ENCODE data around the gene ZSCAN10.
A peak's percentile ranks its signal among the peaks of the same experiment; 100 is the strongest.

Gene ZSCAN10

DNA sequence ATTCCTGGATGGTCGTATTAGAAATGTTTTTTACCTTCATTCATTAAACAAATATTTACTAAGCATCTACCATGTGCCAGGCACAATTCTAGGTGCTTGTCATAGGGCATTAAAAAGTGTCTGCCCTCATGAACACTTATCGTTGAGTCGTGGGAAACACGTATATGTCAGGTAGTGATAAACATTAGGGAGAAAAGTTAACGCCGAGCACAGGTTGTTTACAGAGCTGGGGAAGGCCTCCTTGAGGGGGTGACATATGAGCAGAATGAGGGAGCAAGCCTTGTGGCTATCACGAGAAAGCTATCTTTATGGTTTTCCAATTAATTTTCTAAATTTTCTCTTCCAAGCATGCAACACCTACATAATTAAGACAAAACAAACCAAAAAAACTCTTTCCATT is 34.8 kb upstream of the ZSCAN10 start:
- no peak for TF ChIP-seq SPI1 (IDR thresholded peaks at IDR 0.05; ENCODE audit: borderline replicate concordance, low read depth)
- TF ChIP-seq, protein P1, sequence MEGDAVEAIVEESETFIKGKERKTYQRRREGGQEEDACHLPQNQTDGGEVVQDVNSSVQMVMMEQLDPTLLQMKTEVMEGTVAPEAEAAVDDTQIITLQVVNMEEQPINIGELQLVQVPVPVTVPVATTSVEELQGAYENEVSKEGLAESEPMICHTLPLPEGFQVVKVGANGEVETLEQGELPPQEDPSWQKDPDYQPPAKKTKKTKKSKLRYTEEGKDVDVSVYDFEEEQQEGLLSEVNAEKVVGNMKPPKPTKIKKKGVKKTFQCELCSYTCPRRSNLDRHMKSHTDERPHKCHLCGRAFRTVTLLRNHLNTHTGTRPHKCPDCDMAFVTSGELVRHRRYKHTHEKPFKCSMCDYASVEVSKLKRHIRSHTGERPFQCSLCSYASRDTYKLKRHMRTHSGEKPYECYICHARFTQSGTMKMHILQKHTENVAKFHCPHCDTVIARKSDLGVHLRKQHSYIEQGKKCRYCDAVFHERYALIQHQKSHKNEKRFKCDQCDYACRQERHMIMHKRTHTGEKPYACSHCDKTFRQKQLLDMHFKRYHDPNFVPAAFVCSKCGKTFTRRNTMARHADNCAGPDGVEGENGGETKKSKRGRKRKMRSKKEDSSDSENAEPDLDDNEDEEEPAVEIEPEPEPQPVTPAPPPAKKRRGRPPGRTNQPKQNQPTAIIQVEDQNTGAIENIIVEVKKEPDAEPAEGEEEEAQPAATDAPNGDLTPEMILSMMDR (IDR thresholded peaks at IDR 0.05; ENCODE audit: insufficient read depth, low read length): no peak
- no peak for TF ChIP-seq GABPA (IDR thresholded peaks at IDR 0.05; ENCODE audit: low read depth)
- no peak for TF ChIP-seq POLR2AphosphoS5 (IDR thresholded peaks at IDR 0.05; ENCODE audit: low read depth)
- TF ChIP-seq, protein P2, sequence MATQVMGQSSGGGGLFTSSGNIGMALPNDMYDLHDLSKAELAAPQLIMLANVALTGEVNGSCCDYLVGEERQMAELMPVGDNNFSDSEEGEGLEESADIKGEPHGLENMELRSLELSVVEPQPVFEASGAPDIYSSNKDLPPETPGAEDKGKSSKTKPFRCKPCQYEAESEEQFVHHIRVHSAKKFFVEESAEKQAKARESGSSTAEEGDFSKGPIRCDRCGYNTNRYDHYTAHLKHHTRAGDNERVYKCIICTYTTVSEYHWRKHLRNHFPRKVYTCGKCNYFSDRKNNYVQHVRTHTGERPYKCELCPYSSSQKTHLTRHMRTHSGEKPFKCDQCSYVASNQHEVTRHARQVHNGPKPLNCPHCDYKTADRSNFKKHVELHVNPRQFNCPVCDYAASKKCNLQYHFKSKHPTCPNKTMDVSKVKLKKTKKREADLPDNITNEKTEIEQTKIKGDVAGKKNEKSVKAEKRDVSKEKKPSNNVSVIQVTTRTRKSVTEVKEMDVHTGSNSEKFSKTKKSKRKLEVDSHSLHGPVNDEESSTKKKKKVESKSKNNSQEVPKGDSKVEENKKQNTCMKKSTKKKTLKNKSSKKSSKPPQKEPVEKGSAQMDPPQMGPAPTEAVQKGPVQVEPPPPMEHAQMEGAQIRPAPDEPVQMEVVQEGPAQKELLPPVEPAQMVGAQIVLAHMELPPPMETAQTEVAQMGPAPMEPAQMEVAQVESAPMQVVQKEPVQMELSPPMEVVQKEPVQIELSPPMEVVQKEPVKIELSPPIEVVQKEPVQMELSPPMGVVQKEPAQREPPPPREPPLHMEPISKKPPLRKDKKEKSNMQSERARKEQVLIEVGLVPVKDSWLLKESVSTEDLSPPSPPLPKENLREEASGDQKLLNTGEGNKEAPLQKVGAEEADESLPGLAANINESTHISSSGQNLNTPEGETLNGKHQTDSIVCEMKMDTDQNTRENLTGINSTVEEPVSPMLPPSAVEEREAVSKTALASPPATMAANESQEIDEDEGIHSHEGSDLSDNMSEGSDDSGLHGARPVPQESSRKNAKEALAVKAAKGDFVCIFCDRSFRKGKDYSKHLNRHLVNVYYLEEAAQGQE (IDR thresholded peaks at IDR 0.05; ENCODE audit: insufficient replicate concordance, low read depth): no peak
- DNase-seq (ENCODE audit: low read depth in 1 of 2, low spot score in 1 of 2): no peak
- Histone ChIP-seq H3K27me3 (ENCODE audit: insufficient read depth, poor library complexity, severe bottlenecking) (no peaks in the 10 kb centered on the region), H3K4me3 (replicated peaks; ENCODE audit: insufficient read depth, low read length) (peak overlapping the region; percentile 97), H3K27ac (replicated peaks) (peak overlapping the region; percentile 92)

DNA sequence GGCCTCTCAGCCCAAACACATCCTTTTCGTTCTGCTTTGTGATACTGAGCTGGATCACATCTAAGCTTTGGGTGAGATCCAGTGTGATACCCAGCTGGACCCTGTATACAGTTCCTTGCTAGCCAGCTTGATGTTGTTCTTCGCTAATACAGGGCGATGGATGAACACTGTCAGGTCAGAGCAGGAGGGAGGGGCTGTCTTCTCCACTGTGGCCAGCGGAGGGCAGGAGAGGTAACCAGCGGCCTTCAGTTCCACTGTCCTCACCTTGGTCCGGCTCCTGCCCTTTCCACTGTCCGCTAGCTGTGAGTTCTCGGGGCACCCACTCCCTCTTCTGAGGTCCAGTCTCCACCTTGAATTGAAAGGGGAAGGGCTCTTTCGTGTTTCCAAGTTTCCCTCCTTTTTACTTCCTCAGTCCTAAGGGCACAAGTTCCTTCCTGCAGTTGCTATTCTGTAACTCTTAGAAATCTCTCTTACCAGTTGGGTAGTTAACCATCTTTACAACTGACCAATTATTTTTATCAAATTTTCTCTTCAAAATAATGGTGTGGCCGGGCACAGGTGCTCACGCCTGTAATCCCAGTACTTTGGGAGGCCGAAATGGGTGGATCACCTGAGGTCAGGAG is 32.8 kb upstream of the ZSCAN10 start:
- peak; percentile 57 to 64 for DNase-seq (ENCODE audit: low read depth in 1 of 2, low spot score in 1 of 2)
- no peak overlapping the region for H3K4me3 ChIP-seq (replicated peaks; ENCODE audit: insufficient read depth, low read length)
- H3K27me3 ChIP-seq (ENCODE audit: insufficient read depth, poor library complexity, severe bottlenecking): no peaks in the 10 kb centered on the region
- TF ChIP-seq SPI1 (IDR thresholded peaks at IDR 0.05; ENCODE audit: borderline replicate concordance, low read depth) (peak; percentile 18; the same call in 1 of the 2 replicates), POLR2AphosphoS5 (IDR thresholded peaks at IDR 0.05; ENCODE audit: low read depth) (no peak), GABPA (IDR thresholded peaks at IDR 0.05; ENCODE audit: low read depth) (no peak)
- TF ChIP-seq, protein P2 (IDR thresholded peaks at IDR 0.05; ENCODE audit: insufficient replicate concordance, low read depth): no peak
- TF ChIP-seq, protein P1 (IDR thresholded peaks at IDR 0.05; ENCODE audit: insufficient read depth, low read length): peak; percentile 39
- peak overlapping the region; percentile 16; the same call in 1 of the 2 replicates for H3K27ac ChIP-seq (replicated peaks)

DNA sequence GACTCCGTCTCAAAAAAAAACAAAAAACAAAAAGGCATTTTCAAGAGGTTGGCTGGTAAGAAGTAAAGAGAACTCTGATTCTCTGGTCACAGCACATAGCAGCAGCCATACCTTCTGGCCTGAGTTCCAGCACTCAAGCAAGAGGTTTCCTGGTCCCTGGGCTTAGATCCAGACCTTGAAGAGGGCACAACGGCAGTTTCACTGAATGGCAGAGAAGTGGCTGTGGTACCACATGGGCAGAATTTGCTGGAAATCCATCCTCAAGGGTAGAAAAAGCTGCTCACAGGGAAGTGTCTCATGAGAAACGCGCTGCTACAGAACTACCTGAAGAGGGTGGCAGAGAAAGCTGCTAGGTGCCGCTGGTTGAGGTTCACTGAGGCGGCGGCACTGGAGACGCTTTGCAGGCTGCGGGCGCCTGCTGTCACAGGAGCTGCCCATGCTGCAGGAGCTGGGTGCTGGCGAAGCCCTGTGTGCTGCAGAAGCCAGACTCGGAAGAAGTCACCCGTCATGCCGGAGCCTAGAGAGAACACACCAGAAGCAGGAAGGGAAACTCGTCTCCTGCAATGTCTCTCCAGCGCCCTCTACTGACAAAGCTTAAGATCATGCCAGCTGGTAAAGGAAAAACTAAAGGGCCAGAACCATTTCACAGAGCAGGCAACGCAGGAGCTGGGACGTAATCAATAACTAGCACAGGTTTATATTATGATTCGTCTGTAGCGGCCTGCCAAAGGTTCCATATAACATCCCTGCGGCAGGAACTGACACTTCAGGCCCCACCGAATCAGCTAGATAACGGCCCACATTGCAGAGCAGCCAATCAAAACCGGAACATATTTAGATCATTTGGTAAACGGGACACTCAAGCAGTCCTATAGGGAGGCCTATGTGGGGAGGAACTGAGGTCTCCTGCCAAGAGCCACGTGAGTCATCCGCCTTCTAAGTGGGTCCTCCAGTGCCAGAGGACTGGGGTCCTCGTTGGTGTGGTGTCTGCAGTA is 30.3 kb upstream of the ZSCAN10 start:
- peak overlapping the region; percentile 53 for H3K4me3 ChIP-seq (replicated peaks; ENCODE audit: insufficient read depth, low read length)
- no peaks in the 10 kb centered on the region for H3K27me3 ChIP-seq (ENCODE audit: insufficient read depth, poor library complexity, severe bottlenecking)
- TF ChIP-seq GABPA (IDR thresholded peaks at IDR 0.05; ENCODE audit: low read depth) (peak; percentile 60; the same call in 1 of the 2 replicates), SPI1 (IDR thresholded peaks at IDR 0.05; ENCODE audit: borderline replicate concordance, low read depth) (peak; percentile 25; the same call in 1 of the 2 replicates), POLR2AphosphoS5 (IDR thresholded peaks at IDR 0.05; ENCODE audit: low read depth) (peak; percentile 91)
- TF ChIP-seq, protein P2 (IDR thresholded peaks at IDR 0.05; ENCODE audit: insufficient replicate concordance, low read depth): peak; percentile 42
- TF ChIP-seq, protein P1 (IDR thresholded peaks at IDR 0.05; ENCODE audit: insufficient read depth, low read length): peak; percentile 90
- peak; percentile 88 to 93 for DNase-seq (ENCODE audit: low read depth in 1 of 2, low spot score in 1 of 2)
- peak overlapping the region; percentile 71 for H3K27ac ChIP-seq (replicated peaks)
